HG02840 (cell line): Measurements from ENCODE around the gene OTOF.

ENCODE experiments used
- ATAC-seq: cut with Tn5 transposase; IDR thresholded peaks from one replicate; pipeline ENCODE4 v1.9.1; 2021; ENCODE audit warnings: mild to moderate bottlenecking, moderate library complexity, moderate number of reproducible peaks; ENCODE audit not compliant: unreplicated experiment, low FRiP score

The OTOF gene

GRCh38 chr2:26455670-26456439 is 22.1 kb downstream of the OTOF start:
- no peak for ATAC-seq

DNA sequence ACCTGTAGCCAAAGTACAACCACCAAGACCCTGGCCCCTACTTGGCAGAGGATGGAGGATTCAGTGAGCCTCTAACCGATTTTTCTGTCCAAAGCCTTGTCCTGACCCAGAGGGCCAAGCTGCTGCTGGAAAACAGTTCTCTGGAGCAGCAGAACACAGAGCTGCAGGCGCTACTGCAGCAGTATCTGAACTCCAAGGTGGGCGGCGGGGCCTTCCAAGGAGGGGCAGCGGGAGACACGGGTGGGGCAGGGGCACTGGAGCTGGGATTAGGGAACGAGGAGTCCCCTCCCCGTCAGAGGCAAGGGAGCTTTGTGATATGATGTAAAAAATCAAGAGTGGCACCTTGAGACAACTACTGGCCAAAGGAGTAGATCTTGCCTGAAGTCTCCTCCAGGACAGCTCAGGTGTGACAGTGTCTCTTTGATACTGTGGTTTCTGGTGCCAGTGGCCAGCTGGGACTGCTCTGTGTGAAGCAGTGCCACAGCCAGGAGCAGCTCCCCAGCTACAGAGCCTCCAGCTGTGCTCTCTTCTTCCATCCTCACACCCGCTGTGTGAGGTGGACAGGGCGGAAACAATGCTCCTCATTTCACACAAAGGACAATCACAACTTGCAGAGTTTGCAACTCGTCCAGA is 22.8 kb downstream of the OTOF start:
- no peak for ATAC-seq

DNA sequence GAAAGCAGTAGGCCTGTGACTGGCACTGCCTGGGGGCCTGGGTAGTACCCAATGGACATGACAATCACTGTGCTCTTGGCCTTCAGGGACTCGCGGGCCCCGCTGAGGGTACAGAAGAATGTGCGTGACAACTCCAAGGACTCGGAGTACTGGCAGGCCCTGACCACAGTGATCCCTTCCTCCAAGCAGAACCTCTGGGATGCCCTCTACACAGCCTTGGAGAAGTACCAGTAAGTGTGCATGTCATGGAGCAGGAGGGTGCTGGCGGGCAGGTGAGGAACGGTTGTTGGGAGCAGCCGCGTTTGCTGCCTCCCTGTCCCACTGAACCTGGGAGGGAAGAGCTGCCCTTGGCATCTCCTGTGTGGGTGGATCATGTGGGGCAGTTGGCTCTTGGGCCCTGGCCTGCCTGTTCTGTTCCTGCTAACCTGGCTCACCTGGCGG is 23.3 kb downstream of the OTOF start:
- ATAC-seq = no peak

GRCh38 chr2:26453421-26454329 is 24.2 kb downstream of the OTOF start:
- ATAC-seq = no peak

GRCh38 chr2:26451700-26452099 is 26.2 kb downstream of the OTOF start:
- no peak for ATAC-seq

DNA sequence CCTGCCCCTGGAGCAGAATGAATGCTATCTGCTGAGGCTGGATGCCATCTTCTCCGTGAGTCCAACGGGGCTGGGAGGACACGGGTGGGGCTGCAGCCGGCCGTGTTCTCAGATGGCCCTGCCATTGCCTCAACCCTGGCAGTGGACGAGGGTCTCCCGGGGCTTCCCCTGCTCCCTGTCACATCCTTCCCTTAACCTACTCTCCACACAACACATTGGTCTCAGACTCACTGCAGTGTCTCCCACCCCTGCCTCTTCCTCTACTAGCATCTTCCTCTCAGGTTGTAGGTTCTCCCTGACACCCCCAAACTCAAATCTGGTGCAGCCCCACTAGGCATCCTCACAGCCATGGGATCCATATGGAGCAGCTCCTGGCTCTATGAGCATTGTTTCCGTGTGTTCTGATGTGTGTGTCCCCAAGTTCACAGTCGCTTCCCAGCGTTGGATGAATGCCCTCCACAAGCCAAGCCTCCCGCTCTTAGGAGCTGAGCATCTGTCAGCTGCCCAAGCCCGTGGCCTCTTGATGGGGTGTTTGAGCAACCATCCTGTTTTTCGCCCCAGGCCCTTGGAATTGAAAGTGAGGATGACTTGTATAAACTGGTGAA is 27.8 kb downstream of the OTOF start:
- ATAC-seq = no peak

- no peak for ATAC-seq
Observed at GRCh38 chr2:26449278-26450030, 28.5 kb downstream of the OTOF start.

GRCh38 chr2:26448651-26449050 is 29.3 kb downstream of the OTOF start:
- no peak for ATAC-seq

DNA sequence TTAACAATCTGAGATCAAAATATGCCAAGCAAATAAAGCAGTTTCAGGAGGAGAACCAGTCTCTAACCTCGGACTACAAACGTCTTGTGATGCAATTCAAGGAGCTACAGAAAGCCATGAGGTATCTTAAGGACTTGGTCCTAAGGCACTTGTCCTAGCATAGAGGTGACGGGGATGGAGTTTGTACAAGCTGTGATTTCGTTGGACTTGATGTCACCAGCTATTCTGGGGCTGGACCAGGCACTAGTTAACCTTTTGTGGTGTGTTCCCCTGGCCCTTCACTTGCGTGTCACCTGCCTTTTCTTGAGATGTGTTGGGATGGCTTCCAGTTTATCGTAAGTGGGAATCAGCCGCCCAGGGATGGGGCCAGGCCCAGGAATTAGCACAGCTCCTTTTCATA is 33.7 kb downstream of the OTOF start:
- ATAC-seq = no peak

DNA sequence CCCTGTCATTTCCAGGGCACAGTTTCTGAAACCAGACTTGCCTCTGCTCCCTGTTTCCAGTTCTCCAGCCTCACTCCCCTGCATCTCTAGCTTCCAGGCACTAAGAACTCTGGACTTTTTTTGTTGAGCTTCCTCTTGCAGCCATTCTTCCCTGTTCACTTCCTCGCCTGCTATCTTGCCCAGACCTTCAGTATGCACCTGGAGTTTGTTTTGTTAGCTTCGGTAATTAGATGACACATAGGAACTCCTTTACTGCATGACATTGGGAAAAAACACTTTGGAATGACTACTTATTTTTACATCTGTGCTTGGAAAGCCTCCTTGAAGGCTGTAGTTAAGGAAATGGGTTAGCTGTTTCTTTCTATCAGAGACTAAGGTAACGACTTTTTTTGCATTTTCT is 35.2 kb downstream of the OTOF start:
- ATAC-seq = no peak

DNA sequence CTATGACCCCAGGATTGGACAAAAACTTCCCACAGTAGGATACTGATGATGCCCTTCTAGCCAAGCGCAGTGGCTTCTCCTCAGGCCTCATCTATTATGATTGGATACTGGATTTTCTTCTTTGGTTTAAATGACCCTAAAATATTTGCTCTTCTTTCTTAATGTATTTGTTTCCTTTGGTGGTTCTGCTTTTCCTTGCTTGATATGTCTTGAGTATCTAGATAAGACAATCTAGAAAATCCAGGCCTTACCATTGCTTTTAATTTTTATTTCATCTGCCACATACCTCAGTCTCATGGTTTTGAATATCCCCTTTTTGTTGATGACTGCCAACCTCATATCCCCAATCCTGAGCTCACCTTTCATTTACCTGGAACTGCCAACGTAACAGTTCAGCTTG is 35.6 kb downstream of the OTOF start:
- ATAC-seq = no peak

GRCh38 chr2:26438926-26439325 is 39.0 kb downstream of the OTOF start:
- no peak for ATAC-seq

GRCh38 chr2:26438526-26438925 is 39.4 kb downstream of the OTOF start:
- ATAC-seq = no peak

DNA sequence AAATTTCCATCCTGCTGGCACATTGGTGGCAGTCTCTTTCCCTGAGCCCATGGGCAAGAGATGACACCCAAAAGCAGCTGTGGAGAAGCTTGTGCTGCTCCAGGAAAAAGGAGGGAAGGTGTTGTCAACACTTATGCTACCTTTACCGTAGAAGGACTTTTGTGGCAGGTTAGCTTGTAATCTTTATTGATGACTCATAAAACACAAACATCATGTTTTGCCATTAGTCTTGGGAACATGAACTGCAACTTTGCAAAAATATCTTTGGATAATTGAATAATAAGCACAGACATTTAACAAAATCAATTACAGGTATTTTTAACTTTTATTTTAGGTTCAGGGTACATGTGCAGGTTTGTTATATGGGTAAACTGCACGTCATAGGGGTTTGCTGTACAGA is 42.8 kb downstream of the OTOF start:
- no peak for ATAC-seq

DNA sequence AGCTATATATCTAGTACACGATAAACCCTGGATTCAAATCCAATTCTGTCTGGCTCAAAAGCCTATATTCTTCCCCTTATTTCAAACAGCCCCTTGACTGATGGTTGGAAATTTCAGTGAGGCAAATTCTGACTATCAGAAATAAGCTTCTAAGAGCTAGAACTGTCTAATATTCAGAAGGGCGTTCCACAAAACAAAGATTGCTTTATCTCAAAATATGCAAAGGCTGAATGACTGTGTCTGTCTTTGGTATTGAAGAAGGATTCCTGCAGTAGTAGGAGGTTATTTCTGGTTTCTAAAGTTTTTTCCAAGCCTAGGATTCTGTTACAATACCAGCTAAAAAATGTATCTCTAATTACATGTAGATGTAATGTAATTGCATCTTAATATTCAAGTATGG is 45.1 kb downstream of the OTOF start:
- no peak for ATAC-seq

DNA sequence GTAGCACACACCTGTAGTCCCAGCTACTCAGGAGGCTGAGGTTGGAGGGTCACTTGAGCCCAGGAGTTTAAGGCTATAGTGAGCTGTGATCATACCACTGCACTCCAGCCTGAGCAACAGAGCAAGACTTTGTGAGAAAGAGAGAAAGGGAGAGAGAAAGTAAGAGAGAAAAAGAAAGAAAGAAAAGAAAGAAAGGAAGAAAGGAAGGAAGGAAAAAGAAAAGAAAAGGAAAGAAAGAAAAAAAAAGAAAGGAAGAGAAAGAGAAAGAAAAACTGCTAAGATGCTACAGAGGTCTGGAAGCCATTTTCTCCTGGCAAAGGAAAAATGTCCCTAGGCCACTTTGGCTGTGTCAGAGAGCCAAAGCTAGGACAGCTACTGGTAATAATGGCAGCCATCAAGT is 45.6 kb downstream of the OTOF start:
- no peak for ATAC-seq

DNA sequence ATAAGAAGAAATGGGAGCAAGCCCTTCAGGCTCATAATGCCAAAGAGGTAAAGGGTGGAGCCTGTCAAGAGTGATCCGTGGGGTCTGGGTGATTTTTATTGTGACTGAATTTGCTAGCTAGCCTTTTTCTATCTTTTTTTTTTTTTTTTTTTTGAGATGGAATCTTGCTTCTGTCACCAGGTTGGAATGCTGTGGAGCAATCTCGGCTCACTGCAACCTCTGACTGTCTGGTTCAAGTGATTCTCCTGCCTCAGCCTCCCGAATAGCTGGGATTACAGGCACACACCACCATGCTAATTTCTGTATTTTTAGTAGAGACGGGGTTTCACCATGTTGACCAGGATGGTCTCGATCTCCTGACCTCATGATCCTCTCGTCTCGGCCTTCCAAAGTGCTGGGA is 47.1 kb downstream of the OTOF start:
- no peak for ATAC-seq

DNA sequence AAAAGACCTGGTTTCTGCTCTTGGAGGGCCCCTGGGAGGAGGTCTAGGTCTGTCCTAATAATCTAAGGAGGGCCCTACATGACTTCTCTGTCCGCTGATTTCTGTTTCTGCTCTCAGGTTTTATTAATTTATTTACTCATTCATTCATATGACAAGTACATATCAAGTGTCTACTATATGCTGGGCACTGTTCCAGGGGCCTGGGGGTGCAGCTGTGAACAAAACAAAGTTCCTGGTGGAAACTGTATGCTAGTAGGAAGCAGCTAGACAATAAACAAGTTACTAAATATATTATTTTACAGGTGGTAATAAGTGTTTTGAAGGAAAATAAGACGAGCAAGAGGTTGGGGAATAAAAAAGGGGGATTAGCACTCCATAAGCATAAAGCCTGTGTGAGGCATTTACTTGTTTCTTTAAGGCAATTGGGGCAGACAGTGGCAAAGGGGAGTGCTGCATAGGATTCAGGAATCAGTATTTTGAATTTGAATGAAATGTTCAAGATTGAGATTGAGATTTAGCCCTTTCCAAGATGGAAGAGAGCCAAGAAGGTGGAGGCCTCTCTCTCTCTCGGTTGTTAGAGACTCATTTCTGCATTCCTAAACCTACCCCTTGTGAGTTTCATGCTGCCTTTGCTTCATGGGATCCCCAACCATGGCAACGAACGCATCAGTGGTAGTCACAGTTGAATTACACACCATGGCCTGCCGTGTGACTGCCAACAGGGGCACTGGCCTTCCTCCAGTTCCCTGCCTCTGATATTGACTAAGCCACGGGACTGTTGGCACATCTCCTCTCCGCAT is 47.9 kb downstream of the OTOF start:
- ATAC-seq = no peak

DNA sequence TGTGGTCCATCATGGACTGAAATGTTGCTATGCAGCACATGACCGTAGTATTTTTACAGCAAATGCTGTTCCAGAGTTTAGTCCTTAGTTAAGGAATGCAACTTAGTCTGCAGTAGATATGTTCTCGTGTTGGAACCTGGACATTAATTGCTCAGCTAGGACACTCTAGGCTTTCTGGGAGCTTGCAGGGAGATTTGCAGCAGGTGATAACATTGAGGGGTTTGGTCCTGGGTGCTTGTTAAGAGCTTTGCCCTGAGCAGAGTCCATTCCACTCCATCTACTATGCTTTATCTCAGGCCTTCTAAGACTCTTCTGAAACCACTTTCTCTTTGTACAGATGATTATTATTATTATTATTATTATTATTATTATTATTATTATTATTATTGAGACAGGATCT is 49.1 kb downstream of the OTOF start:
- no peak for ATAC-seq
